Peyer's patch (tissue), 4 donors: ENCODE measurements around the gene KLHL6. TPM values are rescaled to one million over a fixed set of nuclear protein-coding genes. Genes with fewer than 3 reads are reported as not detected.
"Not testable (repeated sequence)": the region's sequence is repeated elsewhere in the genome, so short reads cannot be mapped to it uniquely, and the experiment has no call there.

Experiments used
- DNase-seq, 3 donors: peaks; one replicate each; pipeline ENCODE4 v3.0.0-alpha.2; 2017 to 2019
- H3K27ac ChIP-seq, 4 donors: fragments of 200-600 bp; sonication (generic); one replicate each; pipeline ENCODE4 v1.5.1; 2016 to 2019
- H3K27me3 ChIP-seq, 2 donors: fragments of 200-600 bp; sonication (generic); one replicate each; pipeline ENCODE4 v1.5.1; 2019
- H3K36me3 ChIP-seq, 3 donors: fragments of 200-600 bp; sonication (generic); one replicate each; pipeline ENCODE4 v1.5.1; 2016 to 2019
- H3K4me1 ChIP-seq, 4 donors: fragments of 200-600 bp; sonication (generic); one replicate each; pipeline ENCODE4 v1.5.1; 2016 to 2019
- H3K4me3 ChIP-seq, 4 donors: fragments of 200-600 bp; sonication (generic); 1 replicate in 3 of 4; 2 replicates in 1 of 4; pipeline ENCODE4 v1.5.1; 2016 to 2019; ENCODE audit warnings: mild to moderate bottlenecking in 1 of 4
- H3K9me3 ChIP-seq, 4 donors: fragments of 200-600 bp; sonication (generic); one replicate each; pipeline ENCODE4 v1.5.1; 2016 to 2019; ENCODE audit warnings: mild to moderate bottlenecking in 1 of 4
- POLR2A ChIP-seq, 2 donors: fragments of 450-650 bp; IDR thresholded peaks; one replicate each; pipeline ENCODE4 v1.5.1; 2017; ENCODE audit warnings: antibody characterized with exemption in 2 of 2, mild to moderate bottlenecking in 2 of 2, moderate library complexity in 2 of 2
- total RNA-seq, 4 donors: library from RNA; depleted of rRNA; stranded (reverse); fragments of >200 nt; gene quantifications; one replicate each; pipeline ENCODE4 v1.1.0, GENCODE V29; 2016
- TF ChIP-seq, protein P1 (sequence below), 6 experiments: fragments of 450-650 bp in 4 of 6; fragments of 200-600 bp in 2 of 6; sonication (generic) in 1 of 6; IDR thresholded peaks; one replicate each; pipeline ENCODE4 v1.5.1; 2017 to 2019; ENCODE audit warnings: antibody characterized with exemption in 6 of 6, mild to moderate bottlenecking in 3 of 6, moderate library complexity in 1 of 6

Gene KLHL6
- total RNA-seq, 4 donors from 2014 or later = 1.6 to 53.6 (median 4.9) TPM

DNA sequence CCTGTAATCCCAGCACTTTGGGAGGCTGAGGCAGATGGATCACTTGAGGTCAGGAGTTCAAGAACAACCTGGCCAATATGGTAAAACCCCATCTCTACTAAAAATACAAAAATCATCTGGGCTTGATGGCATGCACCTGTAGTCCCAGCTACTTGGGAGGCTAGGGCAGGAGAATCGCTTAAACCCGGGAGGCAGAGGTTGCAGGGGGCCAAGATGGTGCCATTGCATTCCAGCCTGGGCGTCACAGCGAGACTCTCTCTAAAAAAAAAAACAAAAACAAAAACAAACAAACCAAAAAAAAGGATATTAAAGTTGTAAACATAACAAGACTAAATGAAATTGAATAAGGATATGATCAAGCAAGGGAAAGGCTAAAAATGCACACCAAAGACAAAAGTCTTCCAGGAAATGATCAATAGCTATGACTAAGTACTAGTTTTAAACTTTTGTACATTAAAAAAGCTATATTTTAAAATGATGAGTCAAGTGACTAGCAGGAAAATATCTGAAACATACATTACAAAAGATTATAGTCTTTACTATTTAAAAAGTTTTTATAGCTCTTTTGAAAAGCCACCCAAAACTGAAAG is 28.6 kb downstream of the KLHL6 start:
- Histone ChIP-seq H3K9me3 (no peaks in the 10 kb centered on the region), H3K4me3 (no peak overlapping the region), H3K36me3 (no peaks in the 10 kb centered on the region), H3K27me3 (no peaks in the 10 kb centered on the region), H3K4me1 (peaks cover 0 to 19% (median 7%) of the 10 kb centered on the region in 4 donors), H3K27ac (peak overlapping the region in 3 of 4 donors; percentile 22 to 67 (median 41))
- peak in 1 of 3 donors; percentile 10 for DNase-seq
- TF ChIP-seq, protein P1, sequence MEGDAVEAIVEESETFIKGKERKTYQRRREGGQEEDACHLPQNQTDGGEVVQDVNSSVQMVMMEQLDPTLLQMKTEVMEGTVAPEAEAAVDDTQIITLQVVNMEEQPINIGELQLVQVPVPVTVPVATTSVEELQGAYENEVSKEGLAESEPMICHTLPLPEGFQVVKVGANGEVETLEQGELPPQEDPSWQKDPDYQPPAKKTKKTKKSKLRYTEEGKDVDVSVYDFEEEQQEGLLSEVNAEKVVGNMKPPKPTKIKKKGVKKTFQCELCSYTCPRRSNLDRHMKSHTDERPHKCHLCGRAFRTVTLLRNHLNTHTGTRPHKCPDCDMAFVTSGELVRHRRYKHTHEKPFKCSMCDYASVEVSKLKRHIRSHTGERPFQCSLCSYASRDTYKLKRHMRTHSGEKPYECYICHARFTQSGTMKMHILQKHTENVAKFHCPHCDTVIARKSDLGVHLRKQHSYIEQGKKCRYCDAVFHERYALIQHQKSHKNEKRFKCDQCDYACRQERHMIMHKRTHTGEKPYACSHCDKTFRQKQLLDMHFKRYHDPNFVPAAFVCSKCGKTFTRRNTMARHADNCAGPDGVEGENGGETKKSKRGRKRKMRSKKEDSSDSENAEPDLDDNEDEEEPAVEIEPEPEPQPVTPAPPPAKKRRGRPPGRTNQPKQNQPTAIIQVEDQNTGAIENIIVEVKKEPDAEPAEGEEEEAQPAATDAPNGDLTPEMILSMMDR (IDR thresholded peaks at IDR 0.05) = no peak
- no peak for TF ChIP-seq POLR2A (IDR thresholded peaks at IDR 0.05)

DNA sequence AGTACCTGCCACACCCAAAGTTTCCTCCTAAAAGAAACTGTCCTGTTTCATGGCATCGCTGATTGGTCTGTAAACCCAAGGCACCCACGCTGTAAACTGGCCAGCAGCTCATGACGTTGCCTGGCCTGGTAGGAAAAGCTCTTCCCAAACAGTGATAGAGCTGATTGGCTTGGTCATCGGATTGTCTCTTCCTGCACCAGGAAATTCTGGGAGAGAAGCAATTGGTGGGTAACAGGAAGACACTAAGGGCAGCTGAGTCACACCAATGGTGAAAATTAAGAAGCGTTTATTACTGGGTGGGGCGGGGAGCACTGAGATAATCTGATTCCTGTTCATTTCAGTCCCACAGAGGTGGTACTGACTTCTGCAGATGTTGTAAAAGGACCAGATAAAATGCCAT is 31.0 kb downstream of the KLHL6 start:
- Histone ChIP-seq H3K4me1 (peaks cover 0 to 19% (median 7%) of the 10 kb centered on the region in 4 donors), H3K9me3 (no peaks in the 10 kb centered on the region), H3K36me3 (no peaks in the 10 kb centered on the region), H3K4me3 (no peak overlapping the region), H3K27me3 (no peaks in the 10 kb centered on the region), H3K27ac (peak overlapping the region in 1 of 4 donors; percentile 67)
- TF ChIP-seq POLR2A (IDR thresholded peaks at IDR 0.05) = no peak
- TF ChIP-seq, protein P1 (IDR thresholded peaks at IDR 0.05) = no peak
- DNase-seq = no peak

DNA sequence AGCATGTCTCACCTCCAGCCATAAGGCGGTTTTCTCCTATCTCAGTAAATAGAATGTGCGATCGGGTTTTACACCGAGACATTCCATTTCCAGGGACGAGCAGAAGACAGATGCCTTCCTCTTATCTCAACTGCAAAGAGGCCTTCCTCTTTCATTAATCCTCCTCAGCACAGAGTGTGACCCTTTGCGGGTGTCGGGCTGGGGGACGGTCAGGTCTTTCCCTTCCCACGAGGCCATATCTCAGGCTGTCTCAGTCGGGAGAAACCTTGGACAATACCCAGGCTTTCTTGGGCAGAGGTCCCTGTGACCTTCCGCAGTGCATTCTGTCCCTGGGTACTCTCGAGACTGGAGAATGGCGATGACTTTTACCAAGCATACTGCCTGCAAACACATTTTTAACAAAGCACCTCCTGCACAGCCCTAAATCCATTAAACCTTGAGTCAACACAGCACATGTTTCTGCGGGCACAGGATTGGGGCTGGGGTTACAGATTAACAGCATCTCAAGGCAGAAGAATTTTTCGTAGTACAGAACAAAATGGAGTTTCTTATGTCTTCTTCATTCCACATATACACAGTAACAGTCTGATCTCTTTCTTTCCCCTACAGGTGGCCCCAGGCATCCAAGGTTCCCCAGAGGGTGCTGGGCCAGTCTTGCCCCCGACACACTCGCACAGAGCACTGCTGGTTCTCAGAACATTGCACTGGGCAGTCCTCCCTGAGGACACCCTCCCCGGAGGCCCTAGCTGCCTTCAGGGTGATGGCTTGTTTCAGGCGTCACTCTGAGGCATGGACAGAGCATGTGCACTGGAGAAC is 34.6 kb downstream of the KLHL6 start:
- not testable (repeated sequence) for H3K36me3 ChIP-seq, H3K9me3 ChIP-seq, H3K27ac ChIP-seq, DNase-seq, H3K4me3 ChIP-seq, H3K27me3 ChIP-seq, H3K4me1 ChIP-seq

DNA sequence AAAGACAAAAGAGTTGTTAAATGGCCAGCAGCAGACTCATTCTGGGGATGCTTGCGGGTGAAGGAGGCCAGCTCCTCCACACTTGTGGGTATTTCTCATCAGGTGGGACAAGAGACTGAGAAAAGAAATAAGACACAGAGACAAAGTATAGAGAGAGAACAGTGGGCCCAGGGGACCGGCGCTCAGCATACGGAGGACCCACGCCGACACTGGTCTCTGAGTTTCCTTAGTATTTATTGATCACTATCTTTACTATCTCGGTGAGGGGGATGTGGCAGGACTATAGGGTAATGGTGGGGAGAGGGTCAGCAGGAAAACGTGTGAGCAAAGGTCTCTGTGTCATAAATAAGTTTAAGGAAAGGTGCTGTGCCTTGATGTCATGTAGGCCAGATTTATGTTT is 35.2 kb downstream of the KLHL6 start:
- H3K27me3 ChIP-seq, H3K36me3 ChIP-seq, H3K9me3 ChIP-seq, H3K27ac ChIP-seq, H3K4me3 ChIP-seq: not testable (repeated sequence)
- peaks cover 0 to 13% (median 9%) of the 10 kb centered on the region in 4 donors for H3K4me1 ChIP-seq
- DNase-seq = peak in 1 of 3 donors; percentile 22

DNA sequence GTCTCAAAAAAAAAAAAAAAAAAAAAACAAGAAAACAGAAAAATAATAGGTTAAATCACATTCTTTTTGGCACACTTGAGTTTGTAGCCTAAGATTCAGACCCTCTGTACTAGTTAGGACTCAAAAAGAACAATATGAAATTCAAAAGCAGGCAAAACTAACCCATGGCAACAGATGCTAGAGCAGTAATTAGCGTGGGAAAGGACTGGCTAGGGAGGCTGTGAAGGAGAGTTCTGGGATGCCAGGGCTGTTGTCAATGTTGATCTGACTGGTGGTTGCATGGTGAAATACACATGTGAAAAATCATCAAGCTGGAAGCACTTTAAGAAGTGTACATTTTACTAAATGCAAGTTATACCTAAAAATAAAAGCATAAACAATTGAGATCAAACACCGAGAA is 35.6 kb downstream of the KLHL6 start:
- no peaks in the 10 kb centered on the region for H3K36me3 ChIP-seq
- TF ChIP-seq, protein P1 (IDR thresholded peaks at IDR 0.05) = no peak
- no peak for TF ChIP-seq POLR2A (IDR thresholded peaks at IDR 0.05)
- H3K4me1 ChIP-seq = peaks cover 0 to 15% (median 9%) of the 10 kb centered on the region in 4 donors
- DNase-seq = no peak
- H3K9me3 ChIP-seq = no peaks in the 10 kb centered on the region
- no peak overlapping the region for H3K27ac ChIP-seq
- H3K27me3 ChIP-seq = no peaks in the 10 kb centered on the region
- no peak overlapping the region for H3K4me3 ChIP-seq

DNA sequence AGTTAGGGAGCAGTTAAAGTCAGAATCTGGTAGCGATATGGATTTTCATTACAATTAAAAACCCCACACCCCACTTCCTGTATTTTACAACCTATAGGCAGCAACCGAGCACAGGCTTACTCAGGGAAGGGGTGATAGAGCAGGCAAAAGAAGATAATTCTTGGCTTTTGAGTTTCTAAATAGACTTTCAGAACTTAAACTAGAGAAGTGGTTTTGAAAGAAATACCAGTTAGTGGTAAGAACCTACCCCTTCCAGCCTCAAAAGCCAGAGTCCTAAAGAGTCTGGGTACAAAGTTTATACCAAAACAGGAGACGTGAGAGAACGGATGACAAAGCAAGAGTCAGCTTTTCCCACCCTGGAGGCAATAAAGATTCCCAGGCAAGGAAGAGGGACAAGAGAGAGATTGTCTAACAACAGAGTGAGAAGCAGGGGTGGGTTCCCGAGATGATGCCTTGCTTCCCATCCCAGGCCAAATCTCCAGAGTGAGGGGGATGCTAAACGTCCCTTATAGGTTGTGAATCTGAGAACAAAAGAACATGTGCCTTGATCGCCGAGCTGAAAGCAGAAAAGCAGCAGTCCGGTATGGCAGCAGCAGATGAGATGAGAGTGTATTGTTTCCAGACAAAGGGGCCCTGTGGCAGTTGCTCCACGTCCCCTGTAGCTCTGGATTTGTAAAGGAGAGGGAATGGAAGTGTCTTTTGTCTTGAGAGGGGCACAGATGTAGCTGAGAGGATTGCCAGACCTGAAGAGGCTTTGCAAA is 36.8 kb downstream of the KLHL6 start:
- peak in 1 of 3 donors; percentile 35 for DNase-seq

More for the DNA sequence above, 36.8 kb downstream of the KLHL6 start:
- Histone ChIP-seq H3K27ac (peak overlapping the region in 3 of 4 donors; percentile 38 to 79 (median 75)), H3K4me3 (no peak overlapping the region), H3K9me3 (no peaks in the 10 kb centered on the region), H3K4me1 (peaks cover 0 to 15% (median 9%) of the 10 kb centered on the region in 4 donors), H3K27me3 (no peaks in the 10 kb centered on the region), H3K36me3 (no peaks in the 10 kb centered on the region)
- TF ChIP-seq POLR2A (IDR thresholded peaks at IDR 0.05) = no peak
- TF ChIP-seq, protein P1 (IDR thresholded peaks at IDR 0.05) = no peak
